ENCODE measurements around the gene ACSL1.

GRCh38 chr4:184768296-184768695, 57.5 kb downstream of the ACSL1 start:
- no peak for TF ChIP-seq EZH2 (IDR thresholded peaks at IDR 0.05; ENCODE audit: insufficient read depth, poor library complexity, severe bottlenecking)
- TF ChIP-seq EZH2phosphoT487 (IDR thresholded peaks at IDR 0.05; ENCODE audit: insufficient read depth, low read depth) = no peak
